Fibroblast of skin of right quadriceps (primary cell): ENCODE measurements around the gene CAPS.

ENCODE experiments used
- DNase-seq: peaks from one replicate; pipeline ENCODE4 v3.0.0-alpha.2; 2013

The CAPS gene

GRCh38 chr19:5892772-5893275 is 21.2 kb upstream of the CAPS start:
- DNase-seq = no peak

GRCh38 chr19:5893296-5893903 is 20.7 kb upstream of the CAPS start:
- no peak for DNase-seq

- DNase-seq = no peak
Observed at GRCh38 chr19:5893907-5894703, 19.9 kb upstream of the CAPS start.

- no peak for DNase-seq
Observed at GRCh38 chr19:5894704-5895349, 19.2 kb upstream of the CAPS start.

- no peak for DNase-seq
Observed at GRCh38 chr19:5895409-5895808, 18.6 kb upstream of the CAPS start.

- DNase-seq = no peak
Observed at GRCh38 chr19:5895890-5896289, 18.2 kb upstream of the CAPS start.

GRCh38 chr19:5896365-5897076 is 17.5 kb upstream of the CAPS start:
- no peak for DNase-seq

GRCh38 chr19:5897189-5897969 is 16.7 kb upstream of the CAPS start:
- DNase-seq = no peak

- DNase-seq = no peak
Observed at GRCh38 chr19:5899728-5900526, 14.1 kb upstream of the CAPS start.

- DNase-seq = no peak
Observed at GRCh38 chr19:5900976-5901375, 13.1 kb upstream of the CAPS start.

GRCh38 chr19:5903056-5903623 is 10.9 kb upstream of the CAPS start:
- DNase-seq = peak; percentile 51

GRCh38 chr19:5903624-5904351 is 10.3 kb upstream of the CAPS start, which contains the start of gene NDUFA11:
TSS of gene NDUFA11 (minus strand) at chr19:5903790. CDS start at chr19:5903708, 82 bp downstream.
- DNase-seq = peak; percentile 97

- peak; percentile 100 for DNase-seq
Observed at GRCh38 chr19:5904352-5905113, 9.5 kb upstream of the CAPS start, which contains the start of gene VMAC. TSS of gene VMAC (plus strand) at chr19:5904872. CDS start at chr19:5904891, 19 bp downstream.

GRCh38 chr19:5905114-5905778 is 8.8 kb upstream of the CAPS start:
- no peak for DNase-seq

GRCh38 chr19:5907241-5907640 is 6.8 kb upstream of the CAPS start:
- no peak for DNase-seq

- DNase-seq = no peak
Observed at GRCh38 chr19:5908773-5909442, 5.1 kb upstream of the CAPS start.

GRCh38 chr19:5910638-5910907 is 3.5 kb upstream of the CAPS start:
- DNase-seq = no peak

GRCh38 chr19:5911366-5911765 is 2.7 kb upstream of the CAPS start:
- DNase-seq = no peak
